GM08714 (cell line): ENCODE results near the gene ZNF135.

Experiments
- H3K4me3 ChIP-seq: fragments of 200-500 bp; sonication (Bioruptor generic); 2 replicates; pipeline ENCODE4 v1.5.1; 2014; ENCODE audit warnings: mild to moderate bottlenecking, low read length, inconsistent platforms
- ZNF274 ChIP-seq: IDR thresholded peaks from 2 replicates; pipeline ENCODE4 v1.6.1; 2012; ENCODE audit warnings: mild to moderate bottlenecking, low read depth, low read length

The ZNF135 gene

DNA sequence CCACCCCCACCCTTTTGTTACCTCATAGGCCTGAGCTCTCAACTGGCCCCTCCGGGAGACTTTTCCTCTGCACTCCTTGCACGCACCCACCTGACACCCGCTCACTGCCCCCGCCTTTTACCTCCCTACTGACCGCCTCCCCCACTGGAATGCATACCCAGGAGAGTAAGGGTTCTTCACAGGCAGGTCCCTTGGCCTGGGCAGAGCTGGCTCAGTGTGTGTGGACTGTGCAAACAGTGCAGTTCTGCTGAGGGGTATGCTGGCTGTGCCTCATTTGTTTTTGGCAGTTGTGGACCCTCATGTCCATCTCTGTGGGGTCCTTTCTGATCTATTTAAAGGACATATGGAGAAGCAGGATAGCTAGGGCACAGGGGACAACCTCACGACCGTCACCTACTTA is 34.0 kb downstream of the ZNF135 start:
- no peak overlapping the region for H3K4me3 ChIP-seq
- no peak for TF ChIP-seq ZNF274

- TF ChIP-seq ZNF274: no peak
- no peak overlapping the region for H3K4me3 ChIP-seq
Observed at GRCh38 chr19:58095328-58095727, 36.2 kb downstream of the ZNF135 start.

GRCh38 chr19:58096884-58097283 is 37.8 kb downstream of the ZNF135 start:
- H3K4me3 ChIP-seq: no peak overlapping the region
- TF ChIP-seq ZNF274: no peak

- TF ChIP-seq ZNF274: no peak
- H3K4me3 ChIP-seq: no peak overlapping the region; the same call in 1 of the 2 replicates
Observed at GRCh38 chr19:58097349-58097748, 38.3 kb downstream of the ZNF135 start.

GRCh38 chr19:58097781-58098681 is 38.9 kb downstream of the ZNF135 start, which contains the start of gene ZSCAN18:
TSS of gene ZSCAN18 (minus strand) at chr19:58098231. CDS start at chr19:58090267, 7,964 bp downstream.
- TF ChIP-seq ZNF274: no peak
- H3K4me3 ChIP-seq: peak within 1 kb of the TSS; percentile 80

GRCh38 chr19:58098682-58098998 is 39.6 kb downstream of the ZNF135 start:
- no peak for TF ChIP-seq ZNF274
- peak overlapping the region; percentile 80; the same call in 1 of the 2 replicates for H3K4me3 ChIP-seq

GRCh38 chr19:58107778-58108545 is 48.9 kb downstream of the ZNF135 start:
- peak; percentile 99 for TF ChIP-seq ZNF274
- no peak overlapping the region for H3K4me3 ChIP-seq

- H3K4me3 ChIP-seq: no peak overlapping the region
- peak; percentile 53 for TF ChIP-seq ZNF274
Observed at GRCh38 chr19:58108546-58108817, 49.4 kb downstream of the ZNF135 start.

- TF ChIP-seq ZNF274: no peak
Observed at GRCh38 chr19:58117841-58118575, 58.9 kb downstream of the ZNF135 start.

DNA sequence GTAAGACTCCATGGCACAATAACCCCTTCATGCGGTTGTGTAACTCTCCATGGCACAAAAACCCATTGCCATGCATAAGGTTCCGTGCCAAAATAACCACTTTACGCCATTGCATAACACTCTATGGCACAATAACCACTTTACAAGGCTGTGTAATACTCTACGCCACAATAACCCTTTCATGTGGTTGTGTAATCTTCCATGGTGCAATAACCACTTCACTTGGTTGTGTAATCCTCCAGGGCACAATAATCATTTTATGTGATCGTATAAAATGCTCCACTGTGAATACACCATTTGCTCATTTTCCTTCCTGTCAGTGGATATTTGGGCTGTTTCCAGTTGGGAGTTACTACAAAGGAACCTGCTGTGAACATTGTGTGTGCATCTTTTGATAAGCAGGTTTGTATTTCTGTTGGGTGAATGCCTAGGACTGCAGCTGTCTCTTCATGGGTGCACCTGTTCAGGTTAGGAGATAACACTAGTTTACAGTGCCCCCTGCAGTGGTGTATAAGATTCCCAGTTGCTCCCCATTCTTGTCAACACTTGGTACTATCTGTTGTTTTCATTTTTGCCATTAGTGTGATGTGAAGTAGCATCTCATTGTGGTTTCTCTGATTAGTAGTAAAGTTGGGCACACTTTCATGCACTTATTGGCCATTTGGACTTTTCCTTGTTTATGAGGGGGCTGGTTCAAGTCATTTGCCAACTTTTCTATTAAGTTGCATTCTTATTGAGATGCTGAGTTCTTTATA is 60.1 kb downstream of the ZNF135 start:
- no peak overlapping the region for H3K4me3 ChIP-seq
- TF ChIP-seq ZNF274: no peak

More at GRCh38 chr19:58117841-58118575, 58.9 kb downstream of the ZNF135 start:
- no peak overlapping the region for H3K4me3 ChIP-seq
